ENCODE results near the gene C2CD4C.
"Not testable (repeated sequence)": the region's sequence is repeated elsewhere in the genome, so short reads cannot be mapped to it uniquely, and the experiment has no call there.

The C2CD4C gene

GRCh38 chr19:455031-455705 is 46.2 kb upstream of the C2CD4C start:
- H3K4me3 ChIP-seq (ENCODE audit: control insufficient read depth, low read depth, low read length) = no peak overlapping the region
- DNase-seq (ENCODE audit: low read depth) = no peak
- TF ChIP-seq CTCF (conservative IDR thresholded peaks at IDR 0.05; ENCODE audit: control insufficient read depth, insufficient read depth, low read depth, low read length) = no peak

- no peak overlapping the region for H3K4me3 ChIP-seq (ENCODE audit: control insufficient read depth, low read depth, low read length)
- no peak for TF ChIP-seq CTCF (conservative IDR thresholded peaks at IDR 0.05; ENCODE audit: control insufficient read depth, insufficient read depth, low read depth, low read length)
- no peak for DNase-seq (ENCODE audit: low read depth)
Observed at GRCh38 chr19:453606-454005, 44.7 kb upstream of the C2CD4C start.

DNA sequence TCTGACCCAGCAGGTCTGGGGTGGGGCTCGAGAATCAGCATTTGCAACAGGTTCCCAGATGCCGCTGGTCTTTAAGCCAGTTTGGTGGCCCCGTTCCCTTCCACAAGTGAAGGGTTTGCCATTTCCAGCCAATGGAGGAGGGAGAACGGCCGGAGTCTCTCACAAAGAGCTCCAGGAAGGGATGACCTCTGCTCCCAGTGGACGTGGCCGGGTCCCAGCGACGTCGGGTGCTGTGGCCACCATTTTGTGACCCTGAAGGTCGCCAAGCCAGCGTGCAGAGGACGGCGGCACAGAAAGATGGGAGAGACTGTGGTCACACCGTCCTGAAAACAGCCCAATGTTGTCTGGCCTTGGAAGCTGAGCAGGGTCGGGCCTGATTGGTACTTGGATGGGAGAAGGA is 43.9 kb upstream of the C2CD4C start:
- H3K4me3 ChIP-seq (ENCODE audit: control insufficient read depth, low read depth, low read length) = no peak overlapping the region
- DNase-seq (ENCODE audit: low read depth) = no peak
- TF ChIP-seq CTCF (conservative IDR thresholded peaks at IDR 0.05; ENCODE audit: control insufficient read depth, insufficient read depth, low read depth, low read length) = no peak

DNA sequence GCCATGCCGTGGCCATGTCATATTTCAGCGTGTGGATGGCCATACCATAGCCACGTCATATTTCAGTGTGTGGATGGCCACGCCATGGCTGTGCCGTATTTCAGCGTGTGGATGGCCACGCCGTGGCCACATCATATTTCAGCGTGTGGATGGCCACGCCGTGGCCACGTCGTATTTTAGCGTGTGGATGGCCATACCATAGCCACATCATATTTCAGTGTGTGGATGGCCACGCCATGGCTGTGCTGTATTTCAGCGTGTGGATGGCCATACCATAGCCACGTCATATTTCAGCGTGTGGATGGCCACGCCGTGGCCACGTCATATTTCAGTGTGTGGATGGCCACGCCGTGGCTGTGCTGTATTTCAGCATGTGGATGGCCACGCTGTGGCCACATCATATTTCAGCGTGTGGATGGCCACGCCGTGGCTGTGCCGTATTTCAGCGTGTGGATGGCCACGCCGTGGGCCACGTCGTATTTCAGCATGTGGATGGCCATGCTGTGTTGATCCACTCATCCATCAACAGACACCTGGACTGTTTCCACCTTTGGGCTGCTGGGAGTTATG is 42.0 kb upstream of the C2CD4C start:
- DNase-seq (ENCODE audit: low read depth) = not testable (repeated sequence)

GRCh38 chr19:449916-450315 is 41.0 kb upstream of the C2CD4C start:
- no peak for TF ChIP-seq CTCF (conservative IDR thresholded peaks at IDR 0.05; ENCODE audit: control insufficient read depth, insufficient read depth, low read depth, low read length)
- no peak for DNase-seq (ENCODE audit: low read depth)
- no peak overlapping the region for H3K4me3 ChIP-seq (ENCODE audit: control insufficient read depth, low read depth, low read length)

More for the DNA sequence above, 42.0 kb upstream of the C2CD4C start:
- H3K4me3 ChIP-seq (ENCODE audit: control insufficient read depth, low read depth, low read length) = not testable (repeated sequence)

- DNase-seq (ENCODE audit: low read depth) = no peak
- H3K4me3 ChIP-seq (ENCODE audit: control insufficient read depth, low read depth, low read length) = no peak overlapping the region
- TF ChIP-seq CTCF (conservative IDR thresholded peaks at IDR 0.05; ENCODE audit: control insufficient read depth, insufficient read depth, low read depth, low read length) = no peak
Observed at GRCh38 chr19:447816-448560, 39.0 kb upstream of the C2CD4C start.

DNA sequence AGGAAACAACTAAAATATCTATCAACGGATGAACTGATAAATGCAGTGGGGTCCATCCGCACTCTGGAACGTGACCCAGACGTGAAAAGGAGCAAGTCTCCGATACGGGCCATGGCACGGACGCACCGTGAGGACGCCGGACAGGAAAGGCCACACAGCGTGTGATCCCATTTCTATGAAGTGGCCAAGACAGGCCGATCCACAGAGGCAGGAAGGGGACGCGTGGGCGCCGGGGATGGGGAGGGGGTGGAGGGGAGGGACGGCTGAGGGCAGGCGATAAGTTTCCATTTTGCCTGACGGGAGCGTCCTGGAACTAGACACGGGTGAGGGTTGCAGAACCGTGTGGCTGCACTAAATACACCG is 38.1 kb upstream of the C2CD4C start:
- no peak for DNase-seq (ENCODE audit: low read depth)
- no peak overlapping the region for H3K4me3 ChIP-seq (ENCODE audit: control insufficient read depth, low read depth, low read length)
- TF ChIP-seq CTCF (conservative IDR thresholded peaks at IDR 0.05; ENCODE audit: control insufficient read depth, insufficient read depth, low read depth, low read length) = no peak
